ENCODE results near the gene TMEM45B.
"Not testable (repeated sequence)": the region's sequence is repeated elsewhere in the genome, so short reads cannot be mapped to it uniquely, and the experiment has no call there.

Gene TMEM45B

GRCh38 chr11:129808241-129808640, 7.4 kb upstream of the TMEM45B start:
- DNase-seq (ENCODE audit: low read depth in 2 of 2) = not testable (repeated sequence)

GRCh38 chr11:129813231-129813791, 2.3 kb upstream of the TMEM45B start:
- no peak for DNase-seq (ENCODE audit: low read depth in 2 of 2)

- peak; percentile 7 to 38 for DNase-seq (ENCODE audit: low read depth in 2 of 2)
Measured at GRCh38 chr11:129814244-129815014, 1.2 kb upstream of the TMEM45B start.

GRCh38 chr11:129817534-129818051, 1.9 kb downstream of the TMEM45B start:
- DNase-seq (ENCODE audit: low read depth in 2 of 2) = no peak

- not testable (repeated sequence) for DNase-seq (ENCODE audit: low read depth in 2 of 2)
Measured at GRCh38 chr11:129818236-129818635, 2.6 kb downstream of the TMEM45B start.

- DNase-seq (ENCODE audit: low read depth in 2 of 2) = no peak
Measured at GRCh38 chr11:129819237-129819636, 3.6 kb downstream of the TMEM45B start.

GRCh38 chr11:129820228-129820627, 4.6 kb downstream of the TMEM45B start:
- not testable (repeated sequence) for DNase-seq (ENCODE audit: low read depth in 2 of 2)

GRCh38 chr11:129823281-129823680, 7.6 kb downstream of the TMEM45B start:
- DNase-seq (ENCODE audit: low read depth in 2 of 2) = not testable (repeated sequence)

- not testable (repeated sequence) for DNase-seq (ENCODE audit: low read depth in 2 of 2)
Measured at GRCh38 chr11:129823799-129824198, 8.2 kb downstream of the TMEM45B start.

- DNase-seq (ENCODE audit: low read depth in 2 of 2) = no peak
Measured at GRCh38 chr11:129825380-129825779, 9.7 kb downstream of the TMEM45B start.

GRCh38 chr11:129828301-129828836, 12.7 kb downstream of the TMEM45B start:
- DNase-seq (ENCODE audit: low read depth in 2 of 2) = no peak

GRCh38 chr11:129829497-129829896, 13.8 kb downstream of the TMEM45B start:
- DNase-seq (ENCODE audit: low read depth in 2 of 2) = not testable (repeated sequence)

GRCh38 chr11:129831227-129831626, 15.6 kb downstream of the TMEM45B start:
- not testable (repeated sequence) for DNase-seq (ENCODE audit: low read depth in 2 of 2)

- DNase-seq (ENCODE audit: low read depth in 2 of 2) = not testable (repeated sequence)
Measured at GRCh38 chr11:129833260-129833659, 17.6 kb downstream of the TMEM45B start.

GRCh38 chr11:129836423-129836891, 20.8 kb downstream of the TMEM45B start:
- DNase-seq (ENCODE audit: low read depth in 2 of 2) = not testable (repeated sequence)

- no peak for DNase-seq (ENCODE audit: low read depth in 2 of 2)
Measured at GRCh38 chr11:129836979-129837378, 21.3 kb downstream of the TMEM45B start.

GRCh38 chr11:129840236-129840635, 24.6 kb downstream of the TMEM45B start:
- DNase-seq (ENCODE audit: low read depth in 2 of 2) = no peak

- no peak for DNase-seq (ENCODE audit: low read depth in 2 of 2)
Measured at GRCh38 chr11:129842138-129842537, 26.5 kb downstream of the TMEM45B start.

- no peak for DNase-seq (ENCODE audit: low read depth in 2 of 2)
Measured at GRCh38 chr11:129846508-129847335, 31.1 kb downstream of the TMEM45B start.

- DNase-seq (ENCODE audit: low read depth in 2 of 2) = not testable (repeated sequence)
Measured at GRCh38 chr11:129847361-129847760, 31.7 kb downstream of the TMEM45B start.

- no peak for DNase-seq (ENCODE audit: low read depth in 2 of 2)
Measured at GRCh38 chr11:129849447-129850130, 33.9 kb downstream of the TMEM45B start.

Measured in stimulated activated CD8-positive, alpha-beta memory T cell treated with anti-CD3 and anti-CD28 coated beads, Interleukin-15, amount 100 ng/mL, for 4 hours (primary cell).